Naive thymus-derived CD4-positive, alpha-beta T cell (primary cell): ENCODE measurements around the gene EML6. TPM values are rescaled to one million over a fixed set of nuclear protein-coding genes. Genes with fewer than 3 reads are reported as not detected.

ENCODE experiments used
- ATAC-seq: fragments of 150-1000 bp; cut with Tn5 transposase; 2 replicates; pipeline ENCODE4 v1.10.0; 2021; ENCODE audit warnings: mild to moderate bottlenecking, moderate library complexity
- CTCF ChIA-PET: fragments of 350-600 bp; sonication (Branson Sonifier 250); formaldehyde crosslinking; loops from one replicate; lab custom pipeline; 2021; ENCODE audit warnings: antibody characterized with exemption; lab: Charles Lee
- POLR2A ChIA-PET: fragments of 350-600 bp; sonication (Branson Sonifier 250); formaldehyde crosslinking; loops from one replicate; lab custom pipeline; 2021; ENCODE audit warnings: antibody characterized with exemption, inconsistent platforms; lab: Charles Lee
- DNase-seq, 9 donors: peaks; one replicate each; pipeline versions ENCODE4 v3.0.0 to v3.0.0-alpha.2; 2020 to 2022; ENCODE audit warnings: mixed read lengths in 1 of 9
- H3K27ac ChIP-seq: one replicate; pipeline ENCODE4 v1.7.0; 2013; ENCODE audit warnings: mild to moderate bottlenecking, low read depth, low read length, moderate library complexity
- H3K27me3 ChIP-seq, 2 donors: one replicate each; pipeline ENCODE4 v1.7.0; 2013; ENCODE audit warnings: low read length in 2 of 2, mild to moderate bottlenecking in 2 of 2, moderate library complexity in 2 of 2; ENCODE audit not compliant: control insufficient read depth in 2 of 2, insufficient read depth in 2 of 2
- H3K36me3 ChIP-seq, 3 experiments: 1 replicate in 2 of 3; 2 replicates in 1 of 3; pipeline ENCODE4 v1.7.0; 2013; ENCODE audit warnings: low read length in 3 of 3, mild to moderate bottlenecking in 3 of 3, moderate library complexity in 1 of 3; ENCODE audit not compliant: insufficient read depth in 3 of 3, control insufficient read depth in 2 of 3
- H3K4me1 ChIP-seq, 2 donors: one replicate each; pipeline ENCODE4 v1.7.0; 2013; ENCODE audit warnings: low read length in 2 of 2, mild to moderate bottlenecking in 2 of 2, moderate library complexity in 1 of 2; ENCODE audit not compliant: control insufficient read depth in 2 of 2, insufficient read depth in 2 of 2
- H3K4me3 ChIP-seq: 2 replicates; pipeline ENCODE4 v1.7.0; 2013; ENCODE audit warnings: mild to moderate bottlenecking, low read length
- H3K9me3 ChIP-seq, 3 experiments: 1 replicate in 2 of 3; 2 replicates in 1 of 3; pipeline ENCODE4 v1.7.0; 2013; ENCODE audit warnings: low read length in 3 of 3; ENCODE audit not compliant: control insufficient read depth in 2 of 3
- H3K27ac Mint-ChIP-seq, 9 donors: one replicate each; pipeline ENCODE4 v1.8.0; 2020 to 2022; ENCODE audit warnings: mixed read lengths in 9 of 9, mild to moderate bottlenecking in 8 of 9, moderate library complexity in 5 of 9, inconsistent platforms in 2 of 9
- H3K27me3 Mint-ChIP-seq, 5 donors: one replicate each; pipeline ENCODE4 v1.8.0; 2021 to 2022; ENCODE audit warnings: mixed read lengths in 5 of 5, mild to moderate bottlenecking in 1 of 5
- H3K36me3 Mint-ChIP-seq, 5 donors: one replicate each; pipeline ENCODE4 v1.8.0; 2020 to 2022; ENCODE audit warnings: mixed read lengths in 5 of 5, mild to moderate bottlenecking in 3 of 5, inconsistent platforms in 1 of 5
- H3K4me1 Mint-ChIP-seq, 7 donors: one replicate each; pipeline ENCODE4 v1.8.0; 2020 to 2022; ENCODE audit warnings: mixed read lengths in 7 of 7, mild to moderate bottlenecking in 3 of 7, inconsistent platforms in 1 of 7
- H3K4me3 Mint-ChIP-seq, 10 donors: one replicate each; pipeline ENCODE4 v1.8.0; 2020 to 2022; ENCODE audit warnings: mild to moderate bottlenecking in 10 of 10, mixed read lengths in 10 of 10, moderate library complexity in 6 of 10, inconsistent platforms in 2 of 10
- H3K9me3 Mint-ChIP-seq, 11 donors: one replicate each; pipeline ENCODE4 v1.8.0; 2020 to 2022; ENCODE audit warnings: mixed read lengths in 11 of 11, mild to moderate bottlenecking in 4 of 11, inconsistent platforms in 1 of 11, moderate library complexity in 1 of 11
- intact Hi-C, 2 donors: fragments of 100-400 bp; cut with micrococcal nuclease; formaldehyde crosslinking; loops; one replicate each; pipeline ENCODE4 v1.15.1; 2023
- polyA plus RNA-seq, 2 donors: library from polyadenylated mRNA; unstranded; fragments of 300-500 nt; fragmentation: Illumina TruSeq; gene quantifications; one replicate each; pipeline ENCODE4 v1.2.3, GENCODE V29; 2021
- total RNA-seq, 6 experiments: library from RNA in 5 of 6; stranded (reverse) in 5 of 6; gene quantifications; 1 replicate in 5 of 6; 2 replicates in 1 of 6; pipeline ENCODE4 v1.2.3 and lab custom pipeline; 2021 to 2026

The EML6 gene
- total and polyA plus RNA-seq, 7 experiments from 2014 or later, result 0.32 to 2.5 (median 1.5) TPM; not detected in 2

DNA sequence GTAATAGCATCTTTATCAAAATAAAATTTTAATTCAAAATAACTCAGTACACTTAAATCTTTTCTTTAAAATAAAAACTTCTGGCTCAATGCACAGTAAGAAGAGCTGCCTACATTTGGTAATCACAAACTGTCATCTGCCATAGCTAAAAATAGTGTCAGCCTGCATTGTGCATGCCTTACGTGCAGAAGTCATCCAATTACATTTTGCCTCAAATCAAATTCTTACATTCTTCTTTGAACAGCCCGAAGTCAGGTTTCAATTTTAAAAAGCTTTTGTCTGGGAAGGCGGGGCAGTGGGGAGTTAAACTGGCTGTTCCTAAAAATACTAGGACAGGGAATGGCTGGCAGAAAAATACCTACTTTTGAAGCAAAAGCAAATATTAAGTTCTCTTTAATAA lies 275.7 kb downstream of the EML6 start:
- Histone ChIP-seq H3K27ac (no peak overlapping the region), H3K36me3 (no peaks in the 10 kb centered on the region), H3K9me3 (no peaks in the 10 kb centered on the region), H3K4me1 (peaks cover 11 to 18% of the 10 kb centered on the region in 2 donors), H3K4me3 (no peak overlapping the region), H3K27me3 (no peaks in the 10 kb centered on the region)
- H3K27me3 Mint-ChIP-seq, result no peaks in the 10 kb centered on the region
- DNase-seq, result no peak
- H3K27ac Mint-ChIP-seq, result peak overlapping the region in 2 of 9 donors; percentile 10 to 65
- peaks cover 0 to 11% (median 0%) of the 10 kb centered on the region in 5 donors for H3K36me3 Mint-ChIP-seq
- ATAC-seq, result no peak
- no peaks in the 10 kb centered on the region for H3K9me3 Mint-ChIP-seq
- intact Hi-C loops, result no loop called here
- CTCF ChIA-PET, result no interaction called here
- peaks cover 40 to 90% (median 83%) of the 10 kb centered on the region in 7 donors for H3K4me1 Mint-ChIP-seq
- peak overlapping the region in 9 of 10 donors; percentile 3 to 80 (median 51) for H3K4me3 Mint-ChIP-seq
- POLR2A ChIA-PET, result interaction anchor here (0.6 kb wide), 1 partner anchor 19 kb away, joined by 3 read pairs; no protein-coding TSS in a partner anchor

DNA sequence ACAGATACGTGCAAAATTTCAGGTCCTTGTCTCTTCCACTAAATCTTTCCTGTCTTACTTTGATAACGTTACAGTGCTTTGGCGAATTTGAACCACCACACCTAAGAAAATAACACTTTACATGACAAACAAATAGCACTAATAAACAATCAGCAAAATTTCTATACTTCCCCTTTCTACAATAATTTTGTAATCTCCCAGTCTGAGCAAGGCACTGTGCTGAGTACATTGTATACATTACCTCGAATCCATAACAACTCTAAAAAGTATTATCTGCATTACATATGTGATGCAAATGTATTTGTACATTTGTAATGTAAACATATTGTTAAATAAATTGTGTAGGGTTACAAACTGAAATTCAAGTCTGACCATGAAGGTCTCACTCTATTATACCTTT lies 276.9 kb downstream of the EML6 start:
- H3K36me3 Mint-ChIP-seq, result peaks cover 0 to 10% (median 0%) of the 10 kb centered on the region in 5 donors
- POLR2A ChIA-PET, result no interaction called here
- peak overlapping the region in 5 of 9 donors; percentile 3 to 56 (median 15) for H3K27ac Mint-ChIP-seq
- Histone ChIP-seq H3K27me3 (no peaks in the 10 kb centered on the region), H3K36me3 (no peaks in the 10 kb centered on the region), H3K9me3 (no peaks in the 10 kb centered on the region), H3K4me1 (peaks cover 15% of the 10 kb centered on the region in 2 donors), H3K4me3 (no peak overlapping the region), H3K27ac (no peak overlapping the region)
- CTCF ChIA-PET, result interaction anchor here (0.7 kb wide), 1 partner anchor 12 kb away, joined by 3 read pairs; no protein-coding TSS in a partner anchor
- peaks cover 40 to 91% (median 82%) of the 10 kb centered on the region in 7 donors for H3K4me1 Mint-ChIP-seq
- intact Hi-C loops, result loop anchor here in 1 of 2 donors (1.0 kb wide), 1 partner anchor 8 kb away; no protein-coding TSS in a partner anchor
- no peak for DNase-seq
- no peaks in the 10 kb centered on the region for H3K27me3 Mint-ChIP-seq
- H3K4me3 Mint-ChIP-seq, result peak overlapping the region in 5 of 10 donors; percentile 8 to 72 (median 34)
- peak; percentile 47 for ATAC-seq
- H3K9me3 Mint-ChIP-seq, result no peaks in the 10 kb centered on the region

DNA sequence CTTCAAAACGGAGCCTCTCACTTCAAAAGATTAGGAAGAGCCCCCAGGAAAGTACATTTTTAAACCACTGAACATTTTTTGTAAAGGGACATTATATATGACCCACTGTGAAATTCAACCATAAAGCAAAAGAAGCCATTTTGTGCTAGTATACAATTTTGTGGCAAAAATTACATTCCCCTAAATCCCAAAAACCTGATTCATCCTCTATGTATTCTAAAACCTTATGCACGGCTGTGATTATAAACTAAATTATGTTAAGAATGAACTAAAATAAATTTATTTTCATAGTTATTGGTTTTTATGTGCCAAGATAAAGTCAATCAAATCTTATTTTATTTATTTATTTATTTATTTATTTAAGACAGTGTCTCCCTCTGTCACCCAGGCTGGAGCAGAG lies 278.3 kb downstream of the EML6 start:
- H3K36me3 ChIP-seq, result no peaks in the 10 kb centered on the region
- no peaks in the 10 kb centered on the region for H3K27me3 ChIP-seq
- peaks cover 15 to 21% of the 10 kb centered on the region in 2 donors for H3K4me1 ChIP-seq
- DNase-seq, result no peak
- no peak overlapping the region for H3K27ac ChIP-seq
- POLR2A ChIA-PET, result no interaction called here
- CTCF ChIA-PET, result interaction anchor here (0.7 kb wide), 1 partner anchor 82 kb away, joined by 3 read pairs; no protein-coding TSS in a partner anchor
- H3K9me3 Mint-ChIP-seq, result no peaks in the 10 kb centered on the region
- intact Hi-C loops, result no loop called here
- no peaks in the 10 kb centered on the region for H3K27me3 Mint-ChIP-seq
- peak overlapping the region in 2 of 9 donors; percentile 5 to 51 for H3K27ac Mint-ChIP-seq
- no peaks in the 10 kb centered on the region for H3K9me3 ChIP-seq
- no peak overlapping the region for H3K4me3 ChIP-seq
- peaks cover 0 to 6% (median 0%) of the 10 kb centered on the region in 5 donors for H3K36me3 Mint-ChIP-seq
- no peak for ATAC-seq
- H3K4me3 Mint-ChIP-seq, result peak overlapping the region in 4 of 10 donors; percentile 0 to 61 (median 7)
- peaks cover 38 to 89% (median 83%) of the 10 kb centered on the region in 7 donors for H3K4me1 Mint-ChIP-seq

DNA sequence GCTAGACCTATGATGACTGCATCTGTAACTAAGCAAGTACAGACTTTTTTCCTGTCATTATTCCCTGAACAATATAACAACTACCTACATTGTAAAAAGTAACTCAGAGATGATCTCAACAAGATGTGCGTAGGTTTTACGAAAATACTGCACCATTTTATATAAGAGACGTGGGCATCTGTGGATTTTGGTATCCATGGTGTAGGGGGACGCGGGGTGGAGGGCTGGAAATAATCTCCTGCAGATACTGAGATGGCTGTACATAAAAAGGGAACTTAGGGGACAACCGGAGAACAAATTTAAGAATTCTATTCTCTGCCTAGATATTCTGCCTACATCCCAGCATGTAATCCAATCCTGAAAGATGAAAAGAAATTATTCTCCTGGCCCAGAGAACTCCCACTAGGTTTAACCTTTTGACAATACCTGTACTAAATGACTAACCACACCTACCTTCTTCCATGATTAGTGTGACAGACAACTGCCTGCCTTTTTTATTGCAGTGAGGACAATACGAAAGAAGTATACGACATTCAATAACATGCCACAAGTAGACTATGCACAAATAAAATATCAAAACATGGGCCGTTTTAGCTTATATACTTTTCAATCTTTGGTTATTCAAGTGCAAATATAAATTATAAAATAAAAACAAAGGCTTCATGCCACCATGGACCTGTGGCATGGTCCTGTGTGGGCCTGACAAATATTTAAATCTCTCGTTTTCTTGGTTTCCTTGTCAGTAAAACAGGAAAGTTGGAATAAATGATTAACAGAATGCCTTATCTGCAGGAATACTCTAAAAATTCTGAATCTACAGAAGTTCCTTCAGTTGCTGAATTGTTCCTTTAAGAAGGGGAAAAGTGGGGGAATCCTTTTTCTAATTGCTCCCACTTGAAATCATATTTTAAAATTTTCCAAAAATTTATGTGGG lies 280.5 kb downstream of the EML6 start:
- peaks cover 30 to 36% of the 10 kb centered on the region in 2 donors for H3K4me1 ChIP-seq
- DNase-seq (no peak), ATAC-seq (no peak)
- H3K27me3 ChIP-seq, result no peaks in the 10 kb centered on the region
- no peaks in the 10 kb centered on the region for H3K9me3 Mint-ChIP-seq
- peak overlapping the region in 1 of 9 donors; percentile 30 for H3K27ac Mint-ChIP-seq
- H3K9me3 ChIP-seq, result no peaks in the 10 kb centered on the region
- H3K4me3 ChIP-seq, result no peak overlapping the region
- no peak overlapping the region for H3K4me3 Mint-ChIP-seq
- H3K27me3 Mint-ChIP-seq, result no peaks in the 10 kb centered on the region
- no peaks in the 10 kb centered on the region for H3K36me3 ChIP-seq
- peaks cover 0 to 6% (median 0%) of the 10 kb centered on the region in 5 donors for H3K36me3 Mint-ChIP-seq
- ChIA-PET CTCF (no interaction called here), POLR2A (interaction anchor here (0.8 kb wide), 1 partner anchor 219 kb away, joined by 3 read pairs; no protein-coding TSS in a partner anchor)
- peaks cover 34 to 88% (median 77%) of the 10 kb centered on the region in 7 donors for H3K4me1 Mint-ChIP-seq
- no peak overlapping the region for H3K27ac ChIP-seq
- intact Hi-C loops, result no loop called here

DNA sequence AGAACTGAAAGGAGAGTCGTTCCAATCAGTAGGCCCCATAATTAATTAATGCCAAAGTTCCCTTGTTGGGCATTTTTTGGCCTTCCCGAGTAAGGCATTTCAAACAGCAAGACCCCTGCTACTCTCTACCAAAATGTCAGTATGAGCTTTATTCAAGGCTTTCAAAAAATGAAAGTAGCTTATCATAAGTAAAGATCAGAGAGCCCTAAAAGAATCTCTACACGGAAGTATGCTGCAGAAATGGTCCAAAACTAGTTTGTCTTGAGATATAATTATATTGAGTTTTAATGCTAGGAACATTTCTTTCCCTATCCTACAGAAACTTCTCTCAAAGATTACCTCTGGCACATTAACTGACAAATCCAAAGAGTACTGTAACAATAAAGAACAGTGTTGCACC lies 282.8 kb downstream of the EML6 start:
- POLR2A ChIA-PET, result interaction anchor here (0.5 to 0.9 kb wide), 3 partner anchors 42 to 401 kb away, joined by 3 read pairs; no protein-coding TSS in a partner anchor
- DNase-seq, result peak in 3 of 9 donors; percentile 20 to 23 (median 21)

More for the DNA sequence above, 282.8 kb downstream of the EML6 start:
- peaks cover 0 to 6% (median 0%) of the 10 kb centered on the region in 5 donors for H3K36me3 Mint-ChIP-seq
- peak overlapping the region; percentile 35 to 91 (median 62) for H3K4me3 Mint-ChIP-seq
- no peaks in the 10 kb centered on the region for H3K9me3 Mint-ChIP-seq
- ATAC-seq, result no peak
- no peaks in the 10 kb centered on the region for H3K27me3 ChIP-seq
- H3K27ac Mint-ChIP-seq, result peak overlapping the region in 8 of 9 donors; percentile 58 to 82 (median 76)
- CTCF ChIA-PET, result interaction anchor here (0.6 to 0.8 kb wide), 2 partner anchors 96 to 162 kb away, joined by 3 read pairs; no protein-coding TSS in a partner anchor
- H3K4me1 ChIP-seq, result peaks cover 26 to 33% of the 10 kb centered on the region in 2 donors
- intact Hi-C loops, result loop anchor here in 1 of 2 donors (1.0 kb wide), 1 partner anchor 9 kb away; no protein-coding TSS in a partner anchor
- no peaks in the 10 kb centered on the region for H3K27me3 Mint-ChIP-seq
- no peak overlapping the region for H3K27ac ChIP-seq
- peak overlapping the region; percentile 12 for H3K4me3 ChIP-seq
- no peaks in the 10 kb centered on the region for H3K36me3 ChIP-seq
- H3K9me3 ChIP-seq, result no peaks in the 10 kb centered on the region
- H3K4me1 Mint-ChIP-seq, result peaks cover 35 to 88% (median 78%) of the 10 kb centered on the region in 7 donors
